ENCODE results near the gene HAVCR2. TPM values are rescaled to one million over a fixed set of nuclear protein-coding genes. Genes with fewer than 3 reads are reported as not detected.

HAVCR2 gene
- total and polyA plus RNA-seq, 2 of the 13 experiments (the other 11 are each of a cell fraction or from before 2014, with no cell fraction given): 0.07 to 0.16 TPM

- no peak for TF ChIP-seq RFX5 (IDR thresholded peaks at IDR 0.05; ENCODE audit: low read depth, low read length)
- TF ChIP-seq MBNL3 (CRISPR knock-in tag; conservative IDR thresholded peaks at IDR 0.05): no peak
- no peak for TF ChIP-seq ZFP36 (IDR thresholded peaks at IDR 0.05; ENCODE audit: borderline replicate concordance, low read depth, low read length, partially characterized antibody)
- no peak for TF ChIP-seq TCF7 (IDR thresholded peaks at IDR 0.05; ENCODE audit: low read depth)
- TF ChIP-seq FOXP4 (CRISPR knock-in tag; IDR thresholded peaks at IDR 0.05): 0 out of 2 replicates have a peak, but pooled peaks have one; percentile 4
- TF ChIP-seq ARID5B (CRISPR knock-in tag; IDR thresholded peaks at IDR 0.05): peak; percentile 13; the same call in 1 of the 2 replicates
- peak; percentile 77; the same call in 1 of the 2 replicates for TF ChIP-seq ZNF350 (CRISPR knock-in tag; IDR thresholded peaks at IDR 0.05; ENCODE audit: borderline replicate concordance, low read depth)
- 0 out of 2 replicates have a peak, but pooled peaks have one; percentile 50 for TF ChIP-seq KDM4B (CRISPR knock-in tag; IDR thresholded peaks at IDR 0.05)
- TF ChIP-seq ZNF513 (CRISPR knock-in tag; conservative IDR thresholded peaks at IDR 0.05): no peak
- TF ChIP-seq, protein P1, sequence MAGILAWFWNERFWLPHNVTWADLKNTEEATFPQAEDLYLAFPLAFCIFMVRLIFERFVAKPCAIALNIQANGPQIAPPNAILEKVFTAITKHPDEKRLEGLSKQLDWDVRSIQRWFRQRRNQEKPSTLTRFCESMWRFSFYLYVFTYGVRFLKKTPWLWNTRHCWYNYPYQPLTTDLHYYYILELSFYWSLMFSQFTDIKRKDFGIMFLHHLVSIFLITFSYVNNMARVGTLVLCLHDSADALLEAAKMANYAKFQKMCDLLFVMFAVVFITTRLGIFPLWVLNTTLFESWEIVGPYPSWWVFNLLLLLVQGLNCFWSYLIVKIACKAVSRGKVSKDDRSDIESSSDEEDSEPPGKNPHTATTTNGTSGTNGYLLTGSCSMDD (CRISPR knock-in tag; IDR thresholded peaks at IDR 0.05): no peak
- TF ChIP-seq, protein P2, sequence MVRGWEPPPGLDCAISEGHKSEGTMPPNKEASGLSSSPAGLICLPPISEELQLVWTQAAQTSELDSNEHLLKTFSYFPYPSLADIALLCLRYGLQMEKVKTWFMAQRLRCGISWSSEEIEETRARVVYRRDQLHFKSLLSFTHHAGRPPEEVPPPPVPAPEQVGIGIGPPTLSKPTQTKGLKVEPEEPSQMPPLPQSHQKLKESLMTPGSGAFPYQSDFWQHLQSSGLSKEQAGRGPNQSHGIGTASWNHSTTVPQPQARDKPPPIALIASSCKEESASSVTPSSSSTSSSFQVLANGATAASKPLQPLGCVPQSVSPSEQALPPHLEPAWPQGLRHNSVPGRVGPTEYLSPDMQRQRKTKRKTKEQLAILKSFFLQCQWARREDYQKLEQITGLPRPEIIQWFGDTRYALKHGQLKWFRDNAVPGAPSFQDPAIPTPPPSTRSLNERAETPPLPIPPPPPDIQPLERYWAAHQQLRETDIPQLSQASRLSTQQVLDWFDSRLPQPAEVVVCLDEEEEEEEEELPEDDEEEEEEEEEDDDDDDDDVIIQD (CRISPR knock-in tag; IDR thresholded peaks at IDR 0.05; ENCODE audit: low read depth): peak; percentile 69
- TF ChIP-seq, protein P3, sequence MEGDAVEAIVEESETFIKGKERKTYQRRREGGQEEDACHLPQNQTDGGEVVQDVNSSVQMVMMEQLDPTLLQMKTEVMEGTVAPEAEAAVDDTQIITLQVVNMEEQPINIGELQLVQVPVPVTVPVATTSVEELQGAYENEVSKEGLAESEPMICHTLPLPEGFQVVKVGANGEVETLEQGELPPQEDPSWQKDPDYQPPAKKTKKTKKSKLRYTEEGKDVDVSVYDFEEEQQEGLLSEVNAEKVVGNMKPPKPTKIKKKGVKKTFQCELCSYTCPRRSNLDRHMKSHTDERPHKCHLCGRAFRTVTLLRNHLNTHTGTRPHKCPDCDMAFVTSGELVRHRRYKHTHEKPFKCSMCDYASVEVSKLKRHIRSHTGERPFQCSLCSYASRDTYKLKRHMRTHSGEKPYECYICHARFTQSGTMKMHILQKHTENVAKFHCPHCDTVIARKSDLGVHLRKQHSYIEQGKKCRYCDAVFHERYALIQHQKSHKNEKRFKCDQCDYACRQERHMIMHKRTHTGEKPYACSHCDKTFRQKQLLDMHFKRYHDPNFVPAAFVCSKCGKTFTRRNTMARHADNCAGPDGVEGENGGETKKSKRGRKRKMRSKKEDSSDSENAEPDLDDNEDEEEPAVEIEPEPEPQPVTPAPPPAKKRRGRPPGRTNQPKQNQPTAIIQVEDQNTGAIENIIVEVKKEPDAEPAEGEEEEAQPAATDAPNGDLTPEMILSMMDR (CRISPR knock-in tag; IDR thresholded peaks at IDR 0.05): no peak
- TF ChIP-seq POLR2A (IDR thresholded peaks at IDR 0.05; ENCODE audit: insufficient read depth in 1 of 2, low read depth in 2 of 2, low read length in 2 of 2): peak; percentile 84 to 89
Observed at GRCh38 chr5:157142317-157143126, 33.7 kb upstream of the HAVCR2 start, which contains the start of gene MED7 (continued).

All from HepG2 (cell line).